GM08714 (cell line): Measurements from ENCODE around the gene TOP2B.

ENCODE experiments used
- H3K4me3 ChIP-seq: fragments of 200-500 bp; sonication (Bioruptor generic); 2 replicates; pipeline ENCODE4 v1.5.1; 2014; ENCODE audit warnings: mild to moderate bottlenecking, low read length, inconsistent platforms
- ZNF274 ChIP-seq: IDR thresholded peaks from 2 replicates; pipeline ENCODE4 v1.6.1; 2012; ENCODE audit warnings: mild to moderate bottlenecking, low read depth, low read length

TOP2B gene

GRCh38 chr3:25586553-25586952 lies 78.2 kb downstream of the TOP2B start:
- H3K4me3 ChIP-seq: no peak overlapping the region
- TF ChIP-seq ZNF274: no peak

GRCh38 chr3:25586167-25586505 lies 78.6 kb downstream of the TOP2B start:
- TF ChIP-seq ZNF274: no peak
- H3K4me3 ChIP-seq: no peak overlapping the region

- no peak for TF ChIP-seq ZNF274
These were observed 79.1 kb downstream of the TOP2B start for GRCh38 chr3:25585361-25586166.

GRCh38 chr3:25584011-25584789 lies 80.5 kb downstream of the TOP2B start:
- H3K4me3 ChIP-seq: no peak overlapping the region
- TF ChIP-seq ZNF274: no peak

More at GRCh38 chr3:25585361-25586166, 79.1 kb downstream of the TOP2B start:
- no peak overlapping the region for H3K4me3 ChIP-seq

- no peak for TF ChIP-seq ZNF274
- H3K4me3 ChIP-seq: no peak overlapping the region
These were observed 81.4 kb downstream of the TOP2B start for GRCh38 chr3:25583343-25583742.

GRCh38 chr3:25582242-25582641 lies 82.5 kb downstream of the TOP2B start:
- no peak for TF ChIP-seq ZNF274

GRCh38 chr3:25581823-25582222 lies 82.9 kb downstream of the TOP2B start:
- H3K4me3 ChIP-seq: no peak overlapping the region
- no peak for TF ChIP-seq ZNF274

More at GRCh38 chr3:25582242-25582641, 82.5 kb downstream of the TOP2B start:
- no peak overlapping the region for H3K4me3 ChIP-seq

GRCh38 chr3:25581335-25581734 lies 83.4 kb downstream of the TOP2B start:
- no peak overlapping the region for H3K4me3 ChIP-seq
- no peak for TF ChIP-seq ZNF274

- no peak for TF ChIP-seq ZNF274
- H3K4me3 ChIP-seq: no peak overlapping the region
These were observed 84.2 kb downstream of the TOP2B start for GRCh38 chr3:25580534-25580933.

- no peak for TF ChIP-seq ZNF274
- no peak overlapping the region for H3K4me3 ChIP-seq
These were observed 86.6 kb downstream of the TOP2B start for GRCh38 chr3:25578059-25578458.

GRCh38 chr3:25576831-25577454 lies 87.8 kb downstream of the TOP2B start:
- TF ChIP-seq ZNF274: no peak
- no peak overlapping the region for H3K4me3 ChIP-seq

GRCh38 chr3:25576146-25576545 lies 88.6 kb downstream of the TOP2B start:
- H3K4me3 ChIP-seq: no peak overlapping the region
- TF ChIP-seq ZNF274: no peak

GRCh38 chr3:25575001-25575400 lies 89.7 kb downstream of the TOP2B start:
- no peak for TF ChIP-seq ZNF274
- no peak overlapping the region for H3K4me3 ChIP-seq

GRCh38 chr3:25574172-25574765 lies 90.4 kb downstream of the TOP2B start:
- no peak overlapping the region for H3K4me3 ChIP-seq
- TF ChIP-seq ZNF274: no peak
